Measurements from ENCODE around the gene TPPP2.

Gene TPPP2

DNA sequence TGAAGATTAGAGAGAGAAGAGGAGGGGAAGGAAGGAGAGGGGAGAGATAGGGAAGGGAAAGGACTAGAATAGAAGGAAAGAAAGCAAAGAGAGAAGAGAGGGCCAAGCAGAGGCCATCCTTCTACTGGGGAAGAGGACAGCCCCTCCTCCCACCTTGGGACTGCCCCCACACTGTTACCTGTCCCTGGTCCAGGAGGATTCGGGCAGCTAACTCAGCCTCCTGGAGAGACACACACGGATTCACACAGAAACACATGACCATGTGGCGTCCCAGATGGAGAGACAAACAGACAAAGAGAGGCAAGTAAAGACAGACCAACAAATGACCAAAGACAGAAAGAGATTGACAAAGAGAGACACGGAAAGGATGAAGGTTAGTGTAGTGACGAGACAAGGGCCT is 7.3 kb upstream of the TPPP2 start:
- DNase-seq (ENCODE audit: insufficient read length, low spot score) = no peak
- TF ChIP-seq, protein P1, sequence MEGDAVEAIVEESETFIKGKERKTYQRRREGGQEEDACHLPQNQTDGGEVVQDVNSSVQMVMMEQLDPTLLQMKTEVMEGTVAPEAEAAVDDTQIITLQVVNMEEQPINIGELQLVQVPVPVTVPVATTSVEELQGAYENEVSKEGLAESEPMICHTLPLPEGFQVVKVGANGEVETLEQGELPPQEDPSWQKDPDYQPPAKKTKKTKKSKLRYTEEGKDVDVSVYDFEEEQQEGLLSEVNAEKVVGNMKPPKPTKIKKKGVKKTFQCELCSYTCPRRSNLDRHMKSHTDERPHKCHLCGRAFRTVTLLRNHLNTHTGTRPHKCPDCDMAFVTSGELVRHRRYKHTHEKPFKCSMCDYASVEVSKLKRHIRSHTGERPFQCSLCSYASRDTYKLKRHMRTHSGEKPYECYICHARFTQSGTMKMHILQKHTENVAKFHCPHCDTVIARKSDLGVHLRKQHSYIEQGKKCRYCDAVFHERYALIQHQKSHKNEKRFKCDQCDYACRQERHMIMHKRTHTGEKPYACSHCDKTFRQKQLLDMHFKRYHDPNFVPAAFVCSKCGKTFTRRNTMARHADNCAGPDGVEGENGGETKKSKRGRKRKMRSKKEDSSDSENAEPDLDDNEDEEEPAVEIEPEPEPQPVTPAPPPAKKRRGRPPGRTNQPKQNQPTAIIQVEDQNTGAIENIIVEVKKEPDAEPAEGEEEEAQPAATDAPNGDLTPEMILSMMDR (IDR thresholded peaks at IDR 0.05; ENCODE audit: insufficient read depth, missing control alignments) = no peak
- FAIRE-seq = no peak

GRCh38 chr14:21023174-21023573 is 6.8 kb upstream of the TPPP2 start:
- FAIRE-seq = no peak
- TF ChIP-seq, protein P1 (IDR thresholded peaks at IDR 0.05; ENCODE audit: insufficient read depth, missing control alignments) = no peak
- no peak for DNase-seq (ENCODE audit: insufficient read length, low spot score)

GRCh38 chr14:21023817-21024584 is 6.0 kb upstream of the TPPP2 start:
- FAIRE-seq (no peak), DNase-seq (ENCODE audit: insufficient read length, low spot score) (no peak)
- TF ChIP-seq, protein P1 (IDR thresholded peaks at IDR 0.05; ENCODE audit: insufficient read depth, missing control alignments) = no peak

DNA sequence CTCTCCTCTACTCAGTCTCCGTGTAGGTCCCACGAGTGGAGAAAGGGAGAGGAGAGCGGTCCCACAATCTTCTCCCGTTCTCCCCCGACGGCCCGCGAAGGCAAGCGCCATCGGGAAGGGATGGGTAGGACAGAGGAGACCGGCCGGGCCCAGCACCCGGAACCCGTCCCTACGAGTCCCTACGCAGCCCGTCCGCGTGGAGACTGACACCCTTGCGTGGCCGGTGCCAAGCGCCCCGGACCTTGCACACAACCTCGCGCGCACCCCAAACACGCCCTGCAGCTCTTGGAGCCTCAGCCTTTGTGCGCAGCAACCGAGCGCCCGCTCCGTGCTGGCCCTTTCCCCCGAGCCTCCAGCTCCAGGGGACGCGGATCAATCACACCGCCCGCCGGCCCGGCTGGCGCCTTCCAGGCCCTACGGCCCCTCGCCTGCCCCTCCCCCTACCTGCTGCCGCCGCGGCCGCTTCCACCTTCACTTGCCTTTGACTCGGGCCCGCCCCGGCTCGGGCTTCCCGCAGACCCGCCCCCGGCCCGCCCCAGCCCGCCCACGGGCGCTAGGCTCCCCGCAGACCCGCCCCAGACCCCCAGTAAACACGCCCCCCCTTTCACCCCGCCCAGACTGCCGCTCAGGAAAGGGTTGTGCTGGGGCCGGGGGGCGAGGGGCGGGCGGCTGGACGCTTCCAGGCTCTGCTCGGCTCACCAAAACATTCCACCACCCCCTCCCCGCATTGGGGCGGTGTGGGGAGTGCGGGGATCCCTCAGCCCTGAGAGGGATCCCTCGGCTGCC is 5.2 kb upstream of the TPPP2 start, which contains the start of gene NDRG2:
TSS of gene NDRG2 (minus strand) at position 477 of the 786 bp plus-strand sequence. CDS start 1,746 bp downstream, outside the sequence.
- DNase-seq (ENCODE audit: insufficient read length, low spot score) (peak; percentile 92), FAIRE-seq (no peak)
- TF ChIP-seq, protein P1 (IDR thresholded peaks at IDR 0.05; ENCODE audit: insufficient read depth, missing control alignments) = no peak

- TF ChIP-seq, protein P1 (IDR thresholded peaks at IDR 0.05; ENCODE audit: insufficient read depth, missing control alignments) = no peak
- FAIRE-seq (no peak), DNase-seq (ENCODE audit: insufficient read length, low spot score) (no peak)
These were observed 4.4 kb upstream of the TPPP2 start for GRCh38 chr14:21025371-21026273.

DNA sequence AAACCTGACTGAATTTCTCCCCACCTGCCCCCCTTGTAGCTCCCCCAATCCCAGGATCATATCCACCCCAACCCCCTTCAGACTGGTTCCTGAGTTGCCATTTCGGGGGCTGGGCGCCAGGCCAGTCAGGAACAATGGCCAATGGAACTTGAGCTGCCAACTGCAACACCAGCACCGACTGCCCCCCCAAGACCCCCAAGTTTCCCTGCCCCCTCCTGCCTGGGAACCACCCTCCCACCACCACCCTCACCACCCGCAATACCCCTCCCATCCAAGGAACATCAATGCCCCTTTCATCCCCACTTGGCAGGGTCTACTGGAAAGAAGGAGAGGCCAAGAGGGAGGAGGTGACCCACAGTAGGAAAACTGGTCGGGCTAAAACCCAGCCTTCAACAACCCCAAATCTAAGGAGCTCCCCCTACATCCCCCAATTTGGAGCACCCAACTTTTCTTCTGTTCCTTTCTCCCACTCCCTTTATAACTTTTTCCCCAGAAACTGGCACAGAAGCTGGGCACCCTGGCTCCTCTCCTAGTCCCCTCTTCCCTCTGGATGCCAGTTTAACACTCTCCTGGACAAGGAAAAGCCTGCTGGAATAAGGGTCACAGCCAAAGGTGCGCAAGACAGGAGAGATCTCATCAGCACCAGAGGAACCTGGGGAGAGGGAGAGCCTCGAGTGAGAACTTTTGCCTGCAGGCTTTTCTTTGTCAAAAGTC is 3.6 kb upstream of the TPPP2 start:
- TF ChIP-seq, protein P1 (IDR thresholded peaks at IDR 0.05; ENCODE audit: insufficient read depth, missing control alignments) = no peak
- FAIRE-seq (no peak), DNase-seq (ENCODE audit: insufficient read length, low spot score) (no peak)

Measured in D721Med (cell line).